CD1c-positive myeloid dendritic cell (primary cell): ENCODE results near the gene FOXRED1.
A peak's percentile ranks its signal among the peaks of the same experiment; 100 is the strongest.
"Not testable (repeated sequence)": the region's sequence is repeated elsewhere in the genome, so short reads cannot be mapped to it uniquely, and the experiment has no call there.

Source experiments
- DNase-seq: peaks from one replicate; pipeline ENCODE4 v3.0.0-alpha.2; 2016; ENCODE audit errors: extremely low spot score

Gene FOXRED1

GRCh38 chr11:126277322-126277721, 8.4 kb downstream of the FOXRED1 start:
- DNase-seq, result no peak

GRCh38 chr11:126277780-126278179, 8.8 kb downstream of the FOXRED1 start:
- DNase-seq, result no peak

GRCh38 chr11:126279191-126279590, 10.2 kb downstream of the FOXRED1 start:
- DNase-seq, result no peak

GRCh38 chr11:126280595-126280994, 11.6 kb downstream of the FOXRED1 start:
- peak; percentile 34 for DNase-seq

- DNase-seq, result no peak
These were observed 12.3 kb downstream of the FOXRED1 start for GRCh38 chr11:126281245-126281644.

GRCh38 chr11:126281666-126282175, 12.8 kb downstream of the FOXRED1 start:
- DNase-seq, result no peak

GRCh38 chr11:126282361-126282735, 13.4 kb downstream of the FOXRED1 start:
- peak; percentile 31 for DNase-seq

GRCh38 chr11:126282736-126283591, 14.0 kb downstream of the FOXRED1 start, which contains the start of gene TIRAP:
Gene TIRAP, plus strand, starts transcription at chr11:126283093. Its CDS starts 7,802 bp downstream, at chr11:126290895.
- peak; percentile 70 for DNase-seq

- peak; percentile 90 for DNase-seq
These were observed 15.9 kb downstream of the FOXRED1 start for GRCh38 chr11:126284829-126285228.

GRCh38 chr11:126288237-126288636, 19.3 kb downstream of the FOXRED1 start:
- no peak for DNase-seq

- DNase-seq, result no peak
These were observed 21.9 kb downstream of the FOXRED1 start for GRCh38 chr11:126290887-126291286.

GRCh38 chr11:126293726-126294125, 24.8 kb downstream of the FOXRED1 start:
- peak; percentile 29 for DNase-seq

- DNase-seq, result no peak
These were observed 28.1 kb downstream of the FOXRED1 start for GRCh38 chr11:126297004-126297403.

- peak; percentile 95 for DNase-seq
These were observed 34.9 kb downstream of the FOXRED1 start, which contains the start of gene DCPS for GRCh38 chr11:126303623-126304456. Gene DCPS, plus strand, starts transcription at chr11:126304060. Its CDS starts 21 bp downstream, at chr11:126304081.

- DNase-seq, result no peak
These were observed 35.6 kb downstream of the FOXRED1 start for GRCh38 chr11:126304457-126305075.

GRCh38 chr11:126305699-126306098, 36.7 kb downstream of the FOXRED1 start:
- DNase-seq, result no peak

- DNase-seq, result peak; percentile 25
These were observed 38.8 kb downstream of the FOXRED1 start for GRCh38 chr11:126307706-126308105.

GRCh38 chr11:126308271-126308671, 39.3 kb downstream of the FOXRED1 start:
- no peak for DNase-seq

GRCh38 chr11:126308771-126309170, 39.8 kb downstream of the FOXRED1 start:
- not testable (repeated sequence) for DNase-seq

- peak; percentile 73 for DNase-seq
These were observed 41.4 kb downstream of the FOXRED1 start for GRCh38 chr11:126310200-126310991.

GRCh38 chr11:126310992-126311310, 42.0 kb downstream of the FOXRED1 start:
- DNase-seq, result no peak
